Activated T-helper 1 cell treated with Interleukin-2 at 50 U/mL for 16 hours (primary cell): ENCODE measurements around the gene NRDC.
"Not testable (repeated sequence)": the region's sequence is repeated elsewhere in the genome, so short reads cannot be mapped to it uniquely, and the experiment has no call there.

Source experiments
- DNase-seq: peaks from one replicate; pipeline ENCODE4 v3.0.0-alpha.2; 2020; ENCODE audit warnings: low read depth

NRDC gene

DNA sequence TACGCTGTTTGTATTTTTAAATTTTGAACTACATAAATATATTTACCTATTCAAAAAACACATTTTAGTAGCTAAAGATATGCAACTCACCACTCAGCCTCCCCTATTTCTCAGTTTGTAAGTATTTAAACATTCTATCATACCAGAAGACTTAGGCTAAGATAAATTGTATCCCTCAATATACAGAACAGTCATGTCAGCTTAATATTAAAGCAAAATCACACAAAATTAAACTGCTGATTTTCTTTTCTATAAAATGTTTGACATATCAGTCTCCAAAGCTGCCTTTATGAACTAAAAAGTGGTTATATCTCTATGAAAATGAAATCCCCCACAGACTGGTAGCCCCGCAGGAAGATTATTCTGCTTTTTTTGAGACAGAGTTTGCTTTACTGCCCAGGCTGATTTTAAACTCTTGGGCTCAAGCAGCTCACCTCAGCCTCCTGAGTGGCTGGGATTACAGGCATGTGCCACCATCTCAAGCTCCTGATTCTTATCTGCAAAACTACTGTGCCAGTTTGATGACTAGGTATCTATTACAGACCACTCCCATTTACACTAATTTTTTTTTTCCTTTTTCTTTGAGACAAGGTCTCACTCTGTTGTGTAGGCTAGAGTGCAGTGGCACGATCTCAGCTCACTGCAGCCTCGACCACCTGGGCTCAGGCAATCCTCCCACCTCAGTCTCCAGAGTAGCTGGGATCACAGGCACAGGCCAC is 37.6 kb downstream of the NRDC start:
- no peak for DNase-seq

- no peak for DNase-seq
Measured at GRCh38 chr1:51840182-51840581, 38.3 kb downstream of the NRDC start.

DNA sequence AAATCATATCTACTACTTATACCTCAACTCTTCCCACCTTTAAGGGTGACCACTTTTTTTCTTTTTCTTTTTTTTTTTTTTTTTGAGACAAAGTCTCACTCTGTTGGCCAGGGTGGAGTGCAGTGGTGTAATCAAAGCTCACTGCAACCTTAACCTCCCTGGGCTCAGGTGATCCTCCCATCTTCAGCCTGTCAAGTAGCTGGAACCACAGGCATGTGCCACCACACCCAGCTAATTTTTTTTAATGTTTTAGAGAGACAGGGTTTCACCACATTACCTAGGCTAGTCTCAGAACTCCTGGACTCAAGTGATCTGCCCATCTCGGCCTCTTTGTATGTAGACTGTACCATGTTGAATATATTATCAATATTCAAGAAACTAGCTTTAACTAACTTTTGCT is 39.4 kb downstream of the NRDC start:
- DNase-seq: no peak

- DNase-seq: no peak
Measured at GRCh38 chr1:51837243-51837642, 41.3 kb downstream of the NRDC start.

DNA sequence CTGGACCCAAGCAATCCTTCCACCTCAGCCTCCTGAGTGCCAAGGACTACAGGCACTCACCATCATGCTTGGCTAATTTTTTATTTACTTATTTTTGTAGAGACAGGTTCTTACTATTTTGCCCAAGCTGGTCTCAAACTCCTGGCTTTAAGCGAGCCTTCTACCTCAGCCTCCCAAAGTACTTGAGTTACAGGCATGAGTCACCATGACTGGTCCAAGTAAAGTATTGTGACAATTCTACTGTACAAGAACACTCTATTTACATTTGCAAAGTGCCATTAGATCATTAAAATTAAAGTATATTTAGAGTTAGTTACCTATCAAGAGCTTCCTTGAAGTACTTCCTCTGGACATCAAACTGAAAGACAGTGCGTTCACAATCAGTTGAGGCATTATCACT is 44.8 kb downstream of the NRDC start:
- no peak for DNase-seq

GRCh38 chr1:51829058-51829457 is 49.5 kb downstream of the NRDC start:
- DNase-seq: no peak

- DNase-seq: no peak
Measured at GRCh38 chr1:51819810-51820209, 58.7 kb downstream of the NRDC start.

- DNase-seq: not testable (repeated sequence)
Measured at GRCh38 chr1:51819021-51819420, 59.5 kb downstream of the NRDC start.

GRCh38 chr1:51818487-51818886 is 60.0 kb downstream of the NRDC start:
- DNase-seq: no peak

DNA sequence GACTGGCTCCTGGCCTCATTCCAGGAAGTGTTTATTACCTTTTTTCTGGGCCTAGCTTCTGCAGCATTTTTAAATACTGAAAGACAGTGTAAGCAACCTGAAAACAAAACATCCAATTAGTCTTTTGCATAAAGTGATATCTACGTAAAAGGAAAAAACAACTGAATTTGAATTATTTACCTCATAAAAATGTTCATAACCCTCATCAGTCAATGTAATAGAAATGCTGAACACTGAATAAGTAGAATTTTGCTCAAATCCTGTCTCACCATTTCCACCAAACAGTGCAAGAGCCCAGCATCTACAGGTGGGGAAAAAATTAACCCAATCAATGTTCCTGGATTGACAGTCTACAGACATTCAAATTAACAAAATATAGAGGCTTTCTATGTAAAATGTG is 64.0 kb downstream of the NRDC start:
- no peak for DNase-seq

GRCh38 chr1:51799372-51799771 is 79.2 kb downstream of the NRDC start:
- DNase-seq: no peak

- no peak for DNase-seq
Measured at GRCh38 chr1:51794868-51795267, 83.7 kb downstream of the NRDC start.

- no peak for DNase-seq
Measured at GRCh38 chr1:51794260-51794659, 84.3 kb downstream of the NRDC start.

DNA sequence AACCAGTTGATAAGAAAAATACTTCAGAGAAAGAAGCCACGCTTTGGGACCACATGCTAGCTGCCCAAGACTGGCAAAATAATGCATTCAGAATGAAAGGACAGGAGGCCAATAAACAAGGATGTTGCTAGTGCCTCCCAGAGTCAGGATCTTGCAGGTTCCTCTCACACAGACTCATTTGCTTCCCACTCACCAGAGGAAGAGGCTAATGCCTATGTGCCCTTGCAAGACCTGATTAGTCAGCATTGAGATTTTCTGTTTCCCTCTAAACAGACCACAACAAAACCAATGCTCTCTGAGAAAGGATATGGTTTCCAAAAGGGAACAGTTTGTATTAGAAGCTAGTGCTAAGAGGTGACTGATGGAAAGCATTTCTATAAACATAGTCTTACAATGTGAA is 85.7 kb downstream of the NRDC start:
- DNase-seq: no peak

DNA sequence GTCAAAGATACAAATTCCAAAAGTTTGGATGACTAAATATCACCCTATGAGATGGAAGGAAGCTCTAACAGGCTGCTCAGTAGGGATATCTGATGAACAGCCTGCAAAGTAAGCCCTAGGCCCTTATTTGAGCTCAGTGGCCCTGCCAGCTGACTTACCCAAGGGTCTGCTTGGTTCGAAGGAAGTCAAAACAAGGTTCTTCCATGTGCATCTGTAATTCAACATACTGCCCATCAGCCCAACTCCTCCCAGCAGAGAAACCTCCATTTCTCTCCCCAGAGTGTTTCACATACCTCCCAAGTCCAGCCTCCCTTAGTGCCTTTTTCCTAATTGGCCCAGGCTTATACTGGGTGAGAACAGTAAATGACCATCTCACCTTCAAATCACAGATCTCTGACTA is 86.6 kb downstream of the NRDC start:
- DNase-seq: no peak

- no peak for DNase-seq
Measured at GRCh38 chr1:51790385-51790784, 88.1 kb downstream of the NRDC start.

DNA sequence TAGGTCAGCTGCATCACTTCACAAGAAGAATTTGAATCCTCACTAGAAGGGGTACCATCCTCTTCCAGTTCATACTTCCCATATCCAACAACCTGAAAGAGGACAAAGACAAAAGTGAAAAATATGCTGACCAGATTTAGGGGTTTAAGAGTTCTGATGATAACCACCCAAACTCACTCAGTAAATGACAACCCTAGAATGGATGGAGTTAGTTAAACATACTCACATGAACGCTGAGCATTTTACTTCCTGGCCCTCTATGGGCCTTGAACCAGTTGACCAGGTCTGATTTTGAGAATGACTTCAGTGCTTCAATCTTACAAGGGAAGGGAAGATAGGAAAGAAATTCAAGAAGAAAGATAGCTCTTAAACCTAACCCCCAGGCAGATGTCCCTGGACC is 89.2 kb downstream of the NRDC start:
- DNase-seq: no peak

GRCh38 chr1:51788938-51789337 is 89.6 kb downstream of the NRDC start:
- DNase-seq: no peak

GRCh38 chr1:51784997-51785421 is 93.5 kb downstream of the NRDC start:
- DNase-seq: no peak

DNA sequence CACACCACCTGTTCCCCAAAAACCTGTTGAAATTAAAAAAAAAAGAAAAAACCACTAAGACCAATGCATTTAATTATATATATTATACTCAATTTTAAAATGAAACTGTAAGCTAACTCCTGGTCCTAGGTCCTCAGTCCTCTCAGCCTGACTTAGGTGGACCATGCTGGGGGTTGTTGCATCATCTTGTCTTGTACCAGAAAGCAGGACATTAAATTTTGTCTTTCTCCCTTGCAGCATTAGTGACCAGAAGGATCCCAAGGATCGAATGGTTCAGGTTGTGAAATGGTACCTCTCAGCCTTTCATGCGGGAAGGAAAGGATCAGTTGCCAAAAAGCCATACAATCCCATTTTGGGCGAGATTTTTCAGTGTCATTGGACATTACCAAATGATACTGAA is 97.6 kb downstream of the NRDC start:
- DNase-seq: no peak

DNA sequence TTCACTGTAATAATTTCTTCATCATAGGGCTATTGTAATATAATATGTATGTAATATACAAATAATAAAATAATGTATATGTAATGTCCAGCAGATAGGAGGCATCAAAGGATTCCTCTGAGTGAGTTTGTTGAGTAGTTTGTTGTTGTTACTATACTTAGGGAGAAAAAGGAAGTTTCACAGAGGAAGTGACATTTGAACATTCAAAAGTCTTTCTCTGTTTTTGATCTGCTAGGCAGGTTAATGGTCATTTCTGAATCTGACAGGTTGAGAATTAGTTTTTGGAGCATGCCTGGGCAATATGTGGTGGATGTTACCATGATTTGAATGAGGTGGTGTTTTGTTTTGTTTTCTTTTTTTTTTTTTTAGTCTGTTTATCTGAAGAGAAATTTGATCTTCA is 102.1 kb downstream of the NRDC start:
- DNase-seq: no peak

GRCh38 chr1:51768971-51769588 is 109.4 kb downstream of the NRDC start:
- DNase-seq: no peak

- DNase-seq: no peak
Measured at GRCh38 chr1:51761351-51761750, 117.2 kb downstream of the NRDC start.

DNA sequence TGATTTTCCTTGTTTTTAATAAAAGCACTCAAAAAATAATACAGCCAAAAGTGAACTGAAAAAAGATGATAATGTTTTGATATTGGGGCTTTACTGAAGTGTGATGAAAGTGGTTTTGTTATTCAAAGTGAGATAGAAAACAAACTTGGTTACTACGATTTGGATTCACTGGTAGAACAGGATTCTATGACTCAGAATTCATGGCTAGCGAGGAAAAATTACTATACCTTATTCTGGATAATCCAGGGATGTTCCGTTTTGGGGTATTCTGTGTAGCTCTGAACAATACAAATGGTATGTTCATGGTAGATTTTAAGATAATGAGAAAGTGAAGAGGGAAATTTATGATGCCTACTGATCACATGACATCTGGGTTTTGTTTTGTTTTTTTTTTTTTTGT is 117.7 kb downstream of the NRDC start:
- no peak for DNase-seq
